AG10803 (cell line): Measurements from ENCODE around the gene CELA2B.
A peak's percentile ranks its signal among the peaks of the same experiment; 100 is the strongest.
"Not testable (repeated sequence)": the region's sequence is repeated elsewhere in the genome, so short reads cannot be mapped to it uniquely, and the experiment has no call there.

Source experiments
- DNase-seq: peaks from one replicate; pipeline ENCODE4 v3.0.0; 2010; ENCODE audit warnings: low read depth
- H3K4me3 ChIP-seq: 2 replicates; pipeline ENCODE4 v1.5.1; 2011; ENCODE audit warnings: mild to moderate bottlenecking, low read length, control low read depth
- CTCF ChIP-seq: conservative IDR thresholded peaks from 2 replicates; pipeline ENCODE4 v1.5.1; 2011; ENCODE audit warnings: mild to moderate bottlenecking, low read length, control low read depth, inconsistent platforms

CELA2B gene

GRCh38 chr1:15475752-15476314, at the start of gene CELA2B:
Gene CELA2B (plus strand): TSS chr1:15476104. CDS start chr1:15476126, 22 bp downstream.
- no peak within 1 kb of the TSS for H3K4me3 ChIP-seq
- DNase-seq, result no peak
- no peak for TF ChIP-seq CTCF

- no peak overlapping the region for H3K4me3 ChIP-seq
- DNase-seq, result no peak
- TF ChIP-seq CTCF, result no peak
Measured at GRCh38 chr1:15426492-15427279, 49.2 kb upstream of the CELA2B start.

- DNase-seq, result no peak
- no peak overlapping the region for H3K4me3 ChIP-seq
- TF ChIP-seq CTCF, result no peak
Measured at GRCh38 chr1:15427280-15427666, 48.6 kb upstream of the CELA2B start.

- DNase-seq, H3K4me3 ChIP-seq: not testable (repeated sequence)
Measured at GRCh38 chr1:15428252-15428651, 47.7 kb upstream of the CELA2B start.

GRCh38 chr1:15428815-15429435, 47.0 kb upstream of the CELA2B start:
- H3K4me3 ChIP-seq, result no peak overlapping the region
- no peak for DNase-seq
- no peak for TF ChIP-seq CTCF

GRCh38 chr1:15429701-15430149, 46.2 kb upstream of the CELA2B start:
- no peak overlapping the region for H3K4me3 ChIP-seq
- no peak for TF ChIP-seq CTCF
- DNase-seq, result peak; percentile 37

GRCh38 chr1:15430787-15431570, 44.9 kb upstream of the CELA2B start:
- peak; percentile 92 for TF ChIP-seq CTCF
- DNase-seq, result peak; percentile 25
- no peak overlapping the region for H3K4me3 ChIP-seq
